ENCODE data around the gene ZNF215. TPM values are rescaled to one million over a fixed set of nuclear protein-coding genes. Genes with fewer than 3 reads are reported as not detected.

ZNF215 gene
- total RNA-seq, 1 donor from 2014 or later = 7.0 TPM

GRCh38 chr11:6988506-6988905 lies 62.3 kb downstream of the ZNF215 start:
- Mint-ChIP-seq H3K27me3 (ENCODE audit: unreplicated experiment) (no peaks in the 10 kb centered on the region), H3K36me3 (ENCODE audit: low read depth, unreplicated experiment) (no peaks in the 10 kb centered on the region), H3K27ac (ENCODE audit: unreplicated experiment) (no peak overlapping the region), H3K9me3 (ENCODE audit: unreplicated experiment) (no peaks in the 10 kb centered on the region), H3K4me1 (ENCODE audit: unreplicated experiment) (no peaks in the 10 kb centered on the region), H3K4me3 (ENCODE audit: unreplicated experiment) (no peak overlapping the region)
- DNase-seq (ENCODE audit: low spot score) = no peak
- TF ChIP-seq CTCF (IDR thresholded peaks at IDR 0.05; ENCODE audit: unreplicated experiment) = no peak

GRCh38 chr11:6991227-6991626 lies 65.0 kb downstream of the ZNF215 start:
- H3K27me3 Mint-ChIP-seq (ENCODE audit: unreplicated experiment) = no peaks in the 10 kb centered on the region
- TF ChIP-seq CTCF (IDR thresholded peaks at IDR 0.05; ENCODE audit: unreplicated experiment) = no peak
- no peak overlapping the region for H3K27ac Mint-ChIP-seq (ENCODE audit: unreplicated experiment)
- H3K4me3 Mint-ChIP-seq (ENCODE audit: unreplicated experiment) = no peak overlapping the region
- DNase-seq (ENCODE audit: low spot score) = no peak
- no peaks in the 10 kb centered on the region for H3K4me1 Mint-ChIP-seq (ENCODE audit: unreplicated experiment)
- H3K36me3 Mint-ChIP-seq (ENCODE audit: low read depth, unreplicated experiment) = no peaks in the 10 kb centered on the region
- no peaks in the 10 kb centered on the region for H3K9me3 Mint-ChIP-seq (ENCODE audit: unreplicated experiment)

GRCh38 chr11:6992026-6992425 lies 65.8 kb downstream of the ZNF215 start:
- Mint-ChIP-seq H3K36me3 (ENCODE audit: low read depth, unreplicated experiment) (no peaks in the 10 kb centered on the region), H3K4me3 (ENCODE audit: unreplicated experiment) (no peak overlapping the region), H3K4me1 (ENCODE audit: unreplicated experiment) (no peaks in the 10 kb centered on the region), H3K27ac (ENCODE audit: unreplicated experiment) (no peak overlapping the region), H3K9me3 (ENCODE audit: unreplicated experiment) (no peaks in the 10 kb centered on the region), H3K27me3 (ENCODE audit: unreplicated experiment) (no peaks in the 10 kb centered on the region)
- no peak for TF ChIP-seq CTCF (IDR thresholded peaks at IDR 0.05; ENCODE audit: unreplicated experiment)
- no peak for DNase-seq (ENCODE audit: low spot score)

GRCh38 chr11:6992457-6993417 lies 66.5 kb downstream of the ZNF215 start:
- Mint-ChIP-seq H3K9me3 (ENCODE audit: unreplicated experiment) (no peaks in the 10 kb centered on the region), H3K4me1 (ENCODE audit: unreplicated experiment) (no peaks in the 10 kb centered on the region), H3K27ac (ENCODE audit: unreplicated experiment) (no peak overlapping the region), H3K36me3 (ENCODE audit: low read depth, unreplicated experiment) (no peaks in the 10 kb centered on the region), H3K27me3 (ENCODE audit: unreplicated experiment) (no peaks in the 10 kb centered on the region), H3K4me3 (ENCODE audit: unreplicated experiment) (no peak overlapping the region)
- no peak for DNase-seq (ENCODE audit: low spot score)
- no peak for TF ChIP-seq CTCF (IDR thresholded peaks at IDR 0.05; ENCODE audit: unreplicated experiment)

- Mint-ChIP-seq H3K9me3 (ENCODE audit: unreplicated experiment) (no peaks in the 10 kb centered on the region), H3K27ac (ENCODE audit: unreplicated experiment) (no peak overlapping the region), H3K4me1 (ENCODE audit: unreplicated experiment) (no peaks in the 10 kb centered on the region), H3K4me3 (ENCODE audit: unreplicated experiment) (no peak overlapping the region), H3K36me3 (ENCODE audit: low read depth, unreplicated experiment) (no peaks in the 10 kb centered on the region), H3K27me3 (ENCODE audit: unreplicated experiment) (no peaks in the 10 kb centered on the region)
- no peak for TF ChIP-seq CTCF (IDR thresholded peaks at IDR 0.05; ENCODE audit: unreplicated experiment)
- DNase-seq (ENCODE audit: low spot score) = no peak
These were observed 69.5 kb downstream of the ZNF215 start for GRCh38 chr11:6995703-6996102.
